ENCODE measurements around the gene BRSK2. TPM values are rescaled to one million over a fixed set of nuclear protein-coding genes. Genes with fewer than 3 reads are reported as not detected.

Gene BRSK2
- total RNA-seq, 4 donors from 2014 or later = 0.23 to 0.68 TPM; not detected in 2

GRCh38 chr11:1448882-1449281, 59.1 kb downstream of the BRSK2 start:
- TF ChIP-seq CTCF (IDR thresholded peaks at IDR 0.05) (no peak), POLR2A (IDR thresholded peaks at IDR 0.05) (no peak)
- H3K4me3 ChIP-seq (ENCODE audit: low read depth, poor library complexity, severe bottlenecking) = no peak overlapping the region
- DNase-seq (ENCODE audit: low spot score in 2 of 2) = no peak
- intact Hi-C loops (cut with DNase I; ENCODE audit: low total_unique reads) = no loop called here
- WGBS, 2 donors = 64% methylated on average over 23 to 24 of the region's 24 CpGs

- WGBS, 2 donors = 72 to 73% methylated on average over 21 to 30 of the region's 31 CpGs
- intact Hi-C loops (cut with DNase I; ENCODE audit: low total_unique reads) = loop anchor here (10.0 kb wide), 1 partner anchor 65 kb away; no protein-coding TSS in a partner anchor
- DNase-seq (ENCODE audit: low spot score in 2 of 2) = no peak
- H3K4me3 ChIP-seq (ENCODE audit: low read depth, poor library complexity, severe bottlenecking) = no peak overlapping the region
- TF ChIP-seq POLR2A (IDR thresholded peaks at IDR 0.05) (no peak), CTCF (IDR thresholded peaks at IDR 0.05) (no peak)
Observed at GRCh38 chr11:1449490-1450243, 59.9 kb downstream of the BRSK2 start.

- H3K4me3 ChIP-seq (ENCODE audit: low read depth, poor library complexity, severe bottlenecking) = no peak overlapping the region
- DNase-seq (ENCODE audit: low spot score in 2 of 2) = no peak
- intact Hi-C loops (cut with DNase I; ENCODE audit: low total_unique reads) = loop anchor here (10.0 kb wide), 1 partner anchor 64 kb away; no protein-coding TSS in a partner anchor
- TF ChIP-seq CTCF (IDR thresholded peaks at IDR 0.05) (no peak), POLR2A (IDR thresholded peaks at IDR 0.05) (no peak)
- WGBS, 2 donors = 69 to 79% methylated on average over 28 to 29 of the region's 29 CpGs
Observed at GRCh38 chr11:1450344-1450875, 60.7 kb downstream of the BRSK2 start.

GRCh38 chr11:1450949-1451710, 61.4 kb downstream of the BRSK2 start:
- WGBS, 2 donors = 70 to 78% methylated on average over 21 to 22 of the region's 22 CpGs
- no peak overlapping the region for H3K4me3 ChIP-seq (ENCODE audit: low read depth, poor library complexity, severe bottlenecking)
- no peak for DNase-seq (ENCODE audit: low spot score in 2 of 2)
- TF ChIP-seq CTCF (IDR thresholded peaks at IDR 0.05) (no peak), POLR2A (IDR thresholded peaks at IDR 0.05) (no peak)
- intact Hi-C loops (cut with DNase I; ENCODE audit: low total_unique reads) = loop anchor here (10.0 kb wide), 1 partner anchor 64 kb away; no protein-coding TSS in a partner anchor

- no peak for DNase-seq (ENCODE audit: low spot score in 2 of 2)
- no peak for TF ChIP-seq POLR2A (IDR thresholded peaks at IDR 0.05)
- TF ChIP-seq CTCF (IDR thresholded peaks at IDR 0.05) = no peak
- WGBS, 2 donors = 68 to 71% methylated on average over 26 to 27 of the region's 27 CpGs
- intact Hi-C loops (cut with DNase I; ENCODE audit: low total_unique reads) = loop anchor here (10.0 kb wide), 1 partner anchor 63 kb away; no protein-coding TSS in a partner anchor
- no peak overlapping the region for H3K4me3 ChIP-seq (ENCODE audit: low read depth, poor library complexity, severe bottlenecking)
Observed at GRCh38 chr11:1451781-1452470, 62.2 kb downstream of the BRSK2 start.
